GM19025 (cell line): ENCODE measurements around the gene HS3ST5.
"Not testable (repeated sequence)": the region's sequence is repeated elsewhere in the genome, so short reads cannot be mapped to it uniquely, and the experiment has no call there.

Experiments
- ATAC-seq: cut with Tn5 transposase; IDR thresholded peaks from one replicate; pipeline ENCODE4 v1.9.1; 2021; ENCODE audit warnings: mild to moderate bottlenecking, low read depth, moderate library complexity; ENCODE audit not compliant: unreplicated experiment

HS3ST5 gene

GRCh38 chr6:114062199-114062598 lies 280.6 kb downstream of the HS3ST5 start:
- ATAC-seq: no peak

- ATAC-seq: no peak
Measured at GRCh38 chr6:114061741-114062140, 281.1 kb downstream of the HS3ST5 start.

GRCh38 chr6:114061116-114061515 lies 281.7 kb downstream of the HS3ST5 start:
- ATAC-seq: no peak

GRCh38 chr6:114058435-114058834 lies 284.4 kb downstream of the HS3ST5 start:
- ATAC-seq: no peak

- ATAC-seq: no peak
Measured at GRCh38 chr6:114055763-114056162, 287.1 kb downstream of the HS3ST5 start.

GRCh38 chr6:114055349-114055748 lies 287.5 kb downstream of the HS3ST5 start:
- no peak for ATAC-seq

GRCh38 chr6:114053791-114054190 lies 289.0 kb downstream of the HS3ST5 start:
- ATAC-seq: no peak

GRCh38 chr6:114052141-114052540 lies 290.7 kb downstream of the HS3ST5 start:
- no peak for ATAC-seq

- no peak for ATAC-seq
Measured at GRCh38 chr6:114051031-114051430, 291.8 kb downstream of the HS3ST5 start.

GRCh38 chr6:114049367-114049966 lies 293.4 kb downstream of the HS3ST5 start:
- no peak for ATAC-seq

- ATAC-seq: not testable (repeated sequence)
Measured at GRCh38 chr6:114044566-114044965, 298.3 kb downstream of the HS3ST5 start.

- no peak for ATAC-seq
Measured at GRCh38 chr6:114042267-114043016, 300.4 kb downstream of the HS3ST5 start.

GRCh38 chr6:114040871-114041270 lies 302.0 kb downstream of the HS3ST5 start:
- ATAC-seq: no peak

- ATAC-seq: no peak
Measured at GRCh38 chr6:114039841-114040240, 303.0 kb downstream of the HS3ST5 start.

- ATAC-seq: no peak
Measured at GRCh38 chr6:114033606-114034005, 309.2 kb downstream of the HS3ST5 start.

- no peak for ATAC-seq
Measured at GRCh38 chr6:114032721-114033120, 310.1 kb downstream of the HS3ST5 start.

GRCh38 chr6:114030767-114031166 lies 312.1 kb downstream of the HS3ST5 start:
- ATAC-seq: no peak

GRCh38 chr6:114024746-114025145 lies 318.1 kb downstream of the HS3ST5 start:
- no peak for ATAC-seq

- ATAC-seq: no peak
Measured at GRCh38 chr6:114020196-114020595, 322.6 kb downstream of the HS3ST5 start.

- not testable (repeated sequence) for ATAC-seq
Measured at GRCh38 chr6:114017146-114017545, 325.7 kb downstream of the HS3ST5 start.

GRCh38 chr6:114014106-114014505 lies 328.7 kb downstream of the HS3ST5 start:
- ATAC-seq: not testable (repeated sequence)

- not testable (repeated sequence) for ATAC-seq
Measured at GRCh38 chr6:114011486-114011885, 331.3 kb downstream of the HS3ST5 start.
